AG09319 (cell line): ENCODE results near the gene MLST8.

Experiments
- DNase-seq: peaks from one replicate; pipeline ENCODE4 v3.0.0-alpha.2; 2010; ENCODE audit warnings: low read depth; ENCODE audit errors: extremely low read depth
- TF ChIP-seq, protein P1 (sequence below): IDR thresholded peaks from 2 replicates; pipeline ENCODE4 v1.5.1; 2011; ENCODE audit warnings: low read depth, mild to moderate bottlenecking, inconsistent platforms, low read length, moderate library complexity

MLST8 gene

DNA sequence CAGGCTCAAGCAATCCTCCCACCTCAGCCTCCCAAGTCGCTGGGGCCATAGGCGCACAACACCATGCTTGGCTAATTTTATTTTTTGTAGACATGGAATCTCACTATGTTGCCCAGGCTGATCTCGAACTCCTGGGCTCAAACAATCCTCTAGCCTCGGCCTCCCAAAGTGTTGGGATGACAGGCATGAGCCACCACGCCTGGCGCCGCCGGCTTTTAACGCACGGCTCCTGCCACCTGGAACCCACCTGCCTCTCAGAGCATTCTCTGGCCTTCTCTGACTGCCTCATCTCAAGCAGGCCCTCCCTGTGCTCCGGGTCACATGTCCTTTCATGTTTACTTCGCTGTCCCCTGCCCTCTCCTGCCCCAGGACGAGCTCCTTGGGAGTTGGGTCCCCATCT lies 19.2 kb upstream of the MLST8 start:
- TF ChIP-seq, protein P1, sequence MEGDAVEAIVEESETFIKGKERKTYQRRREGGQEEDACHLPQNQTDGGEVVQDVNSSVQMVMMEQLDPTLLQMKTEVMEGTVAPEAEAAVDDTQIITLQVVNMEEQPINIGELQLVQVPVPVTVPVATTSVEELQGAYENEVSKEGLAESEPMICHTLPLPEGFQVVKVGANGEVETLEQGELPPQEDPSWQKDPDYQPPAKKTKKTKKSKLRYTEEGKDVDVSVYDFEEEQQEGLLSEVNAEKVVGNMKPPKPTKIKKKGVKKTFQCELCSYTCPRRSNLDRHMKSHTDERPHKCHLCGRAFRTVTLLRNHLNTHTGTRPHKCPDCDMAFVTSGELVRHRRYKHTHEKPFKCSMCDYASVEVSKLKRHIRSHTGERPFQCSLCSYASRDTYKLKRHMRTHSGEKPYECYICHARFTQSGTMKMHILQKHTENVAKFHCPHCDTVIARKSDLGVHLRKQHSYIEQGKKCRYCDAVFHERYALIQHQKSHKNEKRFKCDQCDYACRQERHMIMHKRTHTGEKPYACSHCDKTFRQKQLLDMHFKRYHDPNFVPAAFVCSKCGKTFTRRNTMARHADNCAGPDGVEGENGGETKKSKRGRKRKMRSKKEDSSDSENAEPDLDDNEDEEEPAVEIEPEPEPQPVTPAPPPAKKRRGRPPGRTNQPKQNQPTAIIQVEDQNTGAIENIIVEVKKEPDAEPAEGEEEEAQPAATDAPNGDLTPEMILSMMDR = no peak

DNA sequence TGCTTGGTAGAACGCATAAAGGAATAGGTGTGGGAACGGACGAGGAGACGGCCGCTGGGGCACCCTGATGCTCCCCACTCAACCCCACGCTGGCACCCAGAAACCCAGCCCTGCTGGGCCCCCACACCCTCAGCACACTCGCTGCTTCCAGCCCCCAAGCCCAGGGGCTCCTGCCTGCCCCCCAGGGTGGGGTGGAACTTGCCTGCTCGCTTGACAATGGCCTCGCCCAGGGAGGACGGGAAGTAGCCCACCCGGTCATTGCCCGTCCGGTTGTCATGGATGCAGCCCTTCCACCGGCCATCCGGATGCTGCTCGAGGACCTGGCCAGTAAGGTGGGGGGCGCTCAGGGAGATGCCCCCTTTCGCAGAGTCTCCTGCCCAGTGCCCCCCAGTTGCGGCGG lies 18.7 kb upstream of the MLST8 start:
- TF ChIP-seq, protein P1 = no peak
- no peak for DNase-seq

More for the DNA sequence above, 19.2 kb upstream of the MLST8 start:
- no peak for DNase-seq

DNA sequence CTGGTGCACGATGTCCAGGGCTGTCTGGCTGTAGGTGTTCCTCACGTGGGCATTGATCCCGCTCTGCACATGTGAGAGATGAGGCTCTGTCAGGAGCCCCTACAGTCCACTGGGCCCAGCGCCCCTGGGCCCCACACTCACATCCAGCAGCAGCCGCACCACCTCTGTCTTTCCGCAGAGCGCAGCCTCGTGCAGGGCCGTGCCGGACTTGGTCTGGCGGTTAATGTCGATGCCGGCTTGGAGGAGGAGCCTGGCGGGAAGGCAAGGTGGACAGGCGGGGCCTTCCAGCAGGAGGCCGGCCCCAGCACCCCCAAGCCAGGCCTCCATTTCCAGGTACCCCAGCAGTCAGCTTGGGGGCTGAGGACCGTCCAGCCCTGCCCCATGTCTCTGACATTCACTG lies 18.0 kb upstream of the MLST8 start:
- no peak for DNase-seq
- TF ChIP-seq, protein P1 = no peak

DNA sequence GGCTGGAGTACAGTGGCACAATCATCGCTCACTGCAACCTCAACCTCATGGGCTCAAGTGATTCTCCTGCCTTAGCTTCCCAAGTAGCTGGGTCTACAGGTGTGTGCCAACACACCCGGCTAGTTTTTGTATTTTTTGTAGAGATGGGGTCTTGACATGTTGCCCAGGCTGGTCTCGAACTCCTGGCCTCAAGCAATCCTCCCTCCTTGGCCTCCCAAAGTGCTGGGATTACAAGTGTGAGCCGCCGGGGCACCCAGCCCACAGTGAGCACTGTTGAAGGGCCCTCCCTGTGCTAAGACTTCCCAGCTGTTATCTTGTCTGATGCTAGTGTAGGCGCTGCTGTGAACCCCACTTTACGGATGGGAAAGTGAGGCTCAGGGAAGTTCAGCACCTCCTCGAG lies 16.9 kb upstream of the MLST8 start:
- TF ChIP-seq, protein P1 = no peak
- no peak for DNase-seq

DNA sequence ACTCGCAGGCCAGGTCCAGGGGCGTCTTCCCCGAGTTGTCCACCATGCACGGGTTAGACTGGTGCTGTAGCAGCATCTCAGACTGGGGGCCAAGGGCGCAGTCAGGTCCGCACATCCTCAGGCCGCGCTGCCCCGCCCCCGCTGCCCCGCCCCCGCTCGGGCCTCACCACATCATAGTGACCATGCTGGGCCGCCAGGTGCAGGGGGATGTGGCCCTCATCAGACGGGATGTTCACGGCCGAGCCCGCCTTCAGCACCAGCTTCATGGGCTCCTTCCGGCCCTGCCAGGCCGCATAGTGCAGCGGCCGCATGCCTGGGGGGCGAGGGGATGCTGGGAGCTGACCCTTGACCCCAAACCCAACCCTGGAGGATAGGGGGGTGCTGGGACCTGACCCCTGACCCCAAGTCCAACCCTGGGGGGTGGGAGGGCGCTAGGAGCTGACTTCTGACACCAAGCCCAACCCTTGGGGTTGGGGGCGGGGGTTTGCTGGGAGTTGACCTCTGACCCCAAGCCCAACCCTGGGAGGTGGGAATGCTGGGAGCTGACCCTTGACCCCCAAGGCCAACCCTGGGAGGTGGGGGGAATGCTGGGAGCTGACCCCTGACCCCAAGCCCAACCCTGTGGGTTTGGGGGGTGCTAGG lies 15.9 kb upstream of the MLST8 start:
- no peak for DNase-seq
- TF ChIP-seq, protein P1 = no peak

DNA sequence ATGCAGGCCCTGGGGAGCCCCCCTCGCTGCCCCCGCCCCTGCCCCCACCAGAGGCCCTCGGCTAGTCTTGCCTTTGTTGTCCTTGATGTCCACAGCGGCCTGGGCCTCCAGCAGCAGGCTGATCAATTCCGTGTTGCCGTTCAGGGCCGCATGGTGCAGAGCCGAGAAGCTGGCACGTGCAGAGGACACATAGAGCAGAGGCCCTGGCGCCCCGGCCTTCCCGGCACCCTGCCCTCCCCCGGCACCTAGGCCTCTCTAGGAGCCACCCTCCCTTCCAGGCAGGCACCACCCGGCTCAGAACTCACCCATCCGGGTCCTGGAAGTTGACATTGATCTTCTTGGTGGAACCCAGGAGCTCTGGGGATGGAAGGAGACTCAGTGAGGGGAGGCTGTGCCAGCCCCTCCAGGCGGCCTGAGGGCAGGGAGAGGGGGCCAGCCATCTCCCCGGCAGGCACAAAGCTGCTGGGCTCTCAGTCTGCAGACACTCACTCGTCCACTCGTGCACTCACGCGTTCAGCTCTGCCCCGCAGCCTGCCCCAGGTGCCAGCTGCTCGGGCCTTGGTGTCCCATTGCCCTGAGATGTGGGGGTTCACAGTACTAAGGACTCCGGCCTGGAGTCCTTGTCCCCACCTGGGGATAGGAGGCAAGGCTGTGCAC lies 15.1 kb upstream of the MLST8 start:
- TF ChIP-seq, protein P1 = no peak
- DNase-seq = no peak

DNA sequence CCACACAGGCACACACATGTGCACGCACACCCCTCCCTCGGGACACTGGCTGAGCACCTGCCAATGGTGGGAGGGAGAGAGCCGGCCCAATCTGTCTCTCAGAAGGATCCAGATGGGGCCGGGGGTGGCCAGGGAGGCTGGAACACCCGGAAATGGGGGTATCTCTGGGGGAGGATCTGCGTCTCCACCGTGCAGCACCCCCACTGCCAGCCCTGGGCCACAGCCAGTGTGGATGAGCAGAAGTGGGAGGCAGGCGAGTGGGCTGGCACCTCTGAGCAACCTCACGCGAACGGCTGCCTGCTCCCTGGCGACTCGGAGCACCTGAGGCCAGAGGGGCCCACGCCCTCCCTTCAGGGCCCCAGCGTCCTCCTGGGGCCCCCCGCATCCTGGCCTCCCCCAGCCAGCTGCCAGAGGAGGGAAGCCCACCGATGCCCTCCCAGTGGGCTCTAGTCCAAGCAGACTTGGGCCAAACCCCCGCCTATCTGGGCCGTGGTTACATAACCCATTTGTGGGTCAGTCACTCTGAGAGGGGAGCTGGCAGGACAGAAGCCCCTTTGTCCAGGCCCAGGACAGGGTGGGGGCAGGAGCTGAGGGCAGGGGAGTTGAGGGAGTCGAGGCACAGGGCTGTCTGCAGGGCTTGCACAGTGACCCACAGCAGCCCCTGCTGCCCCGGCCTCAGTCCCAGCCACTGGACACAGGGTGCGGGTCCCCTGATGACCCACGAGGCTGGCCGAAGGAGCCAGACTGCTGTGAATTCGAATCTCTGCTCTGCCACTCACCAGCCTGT lies 14.4 kb upstream of the MLST8 start:
- TF ChIP-seq, protein P1 = no peak
- DNase-seq = no peak
